Measurements from ENCODE around the gene BRINP2.

DNA sequence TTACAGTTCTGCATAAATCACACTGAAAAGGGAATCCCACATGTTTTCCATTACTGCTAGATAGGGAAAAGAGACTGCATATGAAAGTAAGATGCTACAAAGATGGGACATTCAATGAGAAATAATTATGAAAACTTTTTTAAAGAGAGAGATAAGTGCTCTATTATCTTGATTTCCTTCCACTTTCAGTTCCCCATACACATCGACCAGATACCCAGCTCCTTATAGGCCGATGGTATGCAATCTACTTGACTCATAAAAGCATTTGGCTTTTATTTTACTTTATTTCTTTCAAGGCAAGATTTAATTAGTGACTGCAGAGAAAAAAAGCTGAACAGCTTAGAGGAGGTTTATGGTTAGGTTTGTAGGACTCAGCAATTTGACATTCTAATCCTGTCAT, 13.1 kb downstream of the BRINP2 start:
- TF ChIP-seq, protein P1, sequence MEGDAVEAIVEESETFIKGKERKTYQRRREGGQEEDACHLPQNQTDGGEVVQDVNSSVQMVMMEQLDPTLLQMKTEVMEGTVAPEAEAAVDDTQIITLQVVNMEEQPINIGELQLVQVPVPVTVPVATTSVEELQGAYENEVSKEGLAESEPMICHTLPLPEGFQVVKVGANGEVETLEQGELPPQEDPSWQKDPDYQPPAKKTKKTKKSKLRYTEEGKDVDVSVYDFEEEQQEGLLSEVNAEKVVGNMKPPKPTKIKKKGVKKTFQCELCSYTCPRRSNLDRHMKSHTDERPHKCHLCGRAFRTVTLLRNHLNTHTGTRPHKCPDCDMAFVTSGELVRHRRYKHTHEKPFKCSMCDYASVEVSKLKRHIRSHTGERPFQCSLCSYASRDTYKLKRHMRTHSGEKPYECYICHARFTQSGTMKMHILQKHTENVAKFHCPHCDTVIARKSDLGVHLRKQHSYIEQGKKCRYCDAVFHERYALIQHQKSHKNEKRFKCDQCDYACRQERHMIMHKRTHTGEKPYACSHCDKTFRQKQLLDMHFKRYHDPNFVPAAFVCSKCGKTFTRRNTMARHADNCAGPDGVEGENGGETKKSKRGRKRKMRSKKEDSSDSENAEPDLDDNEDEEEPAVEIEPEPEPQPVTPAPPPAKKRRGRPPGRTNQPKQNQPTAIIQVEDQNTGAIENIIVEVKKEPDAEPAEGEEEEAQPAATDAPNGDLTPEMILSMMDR (IDR thresholded peaks at IDR 0.05), result no peak
- TF ChIP-seq POLR2A (IDR thresholded peaks at IDR 0.05; ENCODE audit: low read depth) (no peak), EP300 (IDR thresholded peaks at IDR 0.05) (no peak), POLR2AphosphoS5 (IDR thresholded peaks at IDR 0.05) (no peak)
